Ovary (tissue), 3 donors: ENCODE data around the gene DLG5.

Experiments used
- EP300 ChIP-seq: sonication (generic); formaldehyde crosslinking; IDR thresholded peaks from one replicate; pipeline ENCODE4 v1.6.1; 2017; ENCODE audit warnings: antibody characterized with exemption
- POLR2A ChIP-seq: fragments of 450-650 bp; IDR thresholded peaks from one replicate; pipeline ENCODE4 v1.6.1; 2017; ENCODE audit warnings: antibody characterized with exemption, mild to moderate bottlenecking, moderate library complexity
- TF ChIP-seq, protein P1 (sequence below), 3 donors: fragments of 450-650 bp in 2 of 3; fragments of 200-600 bp in 1 of 3; IDR thresholded peaks; one replicate each; pipeline versions ENCODE4 v1.5.1 to v1.8.0; 2016 to 2022; ENCODE audit warnings: antibody characterized with exemption in 3 of 3, mild to moderate bottlenecking in 1 of 3
- donor health status: DM: no; HTN: no; CAD: no.

DNA sequence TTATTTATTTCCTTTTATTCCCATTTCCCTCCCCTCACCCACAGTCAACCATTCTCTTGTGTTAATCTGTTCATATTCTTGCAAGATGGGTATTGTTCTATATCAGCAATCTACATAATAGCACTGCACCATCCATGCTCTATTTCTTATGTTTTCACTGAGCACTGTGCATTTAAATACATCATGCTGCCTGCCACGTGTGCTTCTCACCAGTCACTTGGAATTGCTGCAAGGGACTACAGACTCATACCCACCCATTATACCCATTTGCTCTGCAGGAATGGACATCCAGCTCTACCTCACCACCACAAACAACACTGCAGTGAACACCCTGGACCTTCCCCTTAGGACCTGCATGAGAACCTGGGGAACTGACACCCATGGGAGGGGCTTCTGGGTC, 20.8 kb downstream of the DLG5 start:
- TF ChIP-seq POLR2A (no peak), EP300 (no peak)
- TF ChIP-seq, protein P1, sequence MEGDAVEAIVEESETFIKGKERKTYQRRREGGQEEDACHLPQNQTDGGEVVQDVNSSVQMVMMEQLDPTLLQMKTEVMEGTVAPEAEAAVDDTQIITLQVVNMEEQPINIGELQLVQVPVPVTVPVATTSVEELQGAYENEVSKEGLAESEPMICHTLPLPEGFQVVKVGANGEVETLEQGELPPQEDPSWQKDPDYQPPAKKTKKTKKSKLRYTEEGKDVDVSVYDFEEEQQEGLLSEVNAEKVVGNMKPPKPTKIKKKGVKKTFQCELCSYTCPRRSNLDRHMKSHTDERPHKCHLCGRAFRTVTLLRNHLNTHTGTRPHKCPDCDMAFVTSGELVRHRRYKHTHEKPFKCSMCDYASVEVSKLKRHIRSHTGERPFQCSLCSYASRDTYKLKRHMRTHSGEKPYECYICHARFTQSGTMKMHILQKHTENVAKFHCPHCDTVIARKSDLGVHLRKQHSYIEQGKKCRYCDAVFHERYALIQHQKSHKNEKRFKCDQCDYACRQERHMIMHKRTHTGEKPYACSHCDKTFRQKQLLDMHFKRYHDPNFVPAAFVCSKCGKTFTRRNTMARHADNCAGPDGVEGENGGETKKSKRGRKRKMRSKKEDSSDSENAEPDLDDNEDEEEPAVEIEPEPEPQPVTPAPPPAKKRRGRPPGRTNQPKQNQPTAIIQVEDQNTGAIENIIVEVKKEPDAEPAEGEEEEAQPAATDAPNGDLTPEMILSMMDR (IDR thresholded peaks at IDR 0.05), result no peak
